ENCODE results near the gene SCRN1.

Gene SCRN1

DNA sequence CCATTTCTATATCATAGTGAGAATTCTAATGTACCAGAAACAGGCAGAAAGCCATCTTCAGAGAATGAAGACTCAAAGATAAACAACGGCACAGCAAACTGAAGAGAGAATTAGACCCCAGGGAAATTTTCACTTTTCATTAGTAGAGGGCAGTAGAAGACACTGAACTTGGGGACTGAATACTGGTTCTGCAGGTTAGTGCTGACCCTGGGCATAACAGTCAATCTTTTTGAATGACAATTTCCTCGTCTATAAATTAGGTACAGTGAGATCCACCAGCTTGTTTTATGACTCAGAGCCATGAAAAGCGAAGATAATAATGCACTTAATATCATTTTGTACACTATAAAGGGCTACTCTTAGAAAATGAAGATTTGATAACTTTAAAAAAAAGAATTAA is 23.2 kb upstream of the SCRN1 start:
- H3K4me3 ChIP-seq (ENCODE audit: low read depth, low read length), result no peak overlapping the region
- DNase-seq (ENCODE audit: low read depth), result no peak

DNA sequence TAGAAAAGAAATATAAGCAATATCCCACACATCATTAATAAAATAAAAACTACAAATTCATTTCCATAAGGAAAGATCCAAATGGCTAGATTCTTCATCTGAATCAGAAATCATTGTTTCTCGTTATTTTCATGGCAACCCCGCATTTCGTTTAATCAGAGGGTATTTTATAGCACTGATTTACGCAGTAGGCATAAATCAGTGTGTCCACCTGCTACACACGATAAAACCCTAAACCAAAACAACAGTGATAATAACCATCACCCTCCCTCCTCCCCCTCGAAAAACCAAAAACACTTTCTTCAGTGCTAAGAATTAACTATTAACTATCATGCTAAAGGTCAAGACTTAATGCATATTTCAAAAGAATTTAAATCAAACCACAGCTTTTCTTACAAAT is 20.4 kb upstream of the SCRN1 start:
- DNase-seq (ENCODE audit: low read depth), result no peak
- H3K4me3 ChIP-seq (ENCODE audit: low read depth, low read length), result no peak overlapping the region

DNA sequence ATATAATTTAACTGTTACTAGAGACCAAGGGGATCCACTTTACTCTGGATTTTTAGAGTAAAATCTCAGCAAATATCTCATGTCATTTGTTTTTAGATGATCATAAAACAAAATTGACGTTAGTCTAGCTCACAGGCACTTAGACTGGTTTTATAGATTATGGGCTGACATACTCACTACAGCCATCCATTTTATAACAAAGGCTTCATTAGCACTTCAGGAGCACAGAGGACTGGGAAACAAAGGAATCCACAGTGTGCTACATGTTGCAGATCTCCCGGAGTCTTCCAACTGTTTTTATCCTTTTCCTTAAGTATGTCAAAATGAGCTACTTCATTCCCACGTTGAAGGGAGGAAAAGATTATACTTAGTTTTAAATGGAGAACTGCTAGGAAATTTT is 15.9 kb upstream of the SCRN1 start:
- H3K4me3 ChIP-seq (ENCODE audit: low read depth, low read length), result no peak overlapping the region
- DNase-seq (ENCODE audit: low read depth), result no peak

DNA sequence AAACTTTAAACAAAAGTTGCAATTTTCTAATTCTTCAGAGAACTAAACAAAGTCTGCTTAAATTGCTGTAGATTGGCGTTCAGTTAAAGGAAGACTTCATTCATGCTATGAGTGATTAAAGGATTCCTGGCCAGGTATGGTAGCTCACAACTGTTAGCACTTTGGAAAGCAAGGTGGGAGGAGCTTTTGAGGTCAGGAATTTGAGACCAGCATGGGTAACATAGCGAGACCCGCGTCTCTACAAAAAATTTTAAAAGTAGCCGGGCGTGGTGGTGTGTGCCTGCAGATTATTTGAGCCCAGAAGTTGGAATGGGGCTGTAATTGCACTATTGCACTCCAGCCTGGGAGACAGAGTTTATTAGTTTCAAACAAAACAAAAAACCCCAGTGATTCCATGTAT is 13.5 kb upstream of the SCRN1 start:
- DNase-seq (ENCODE audit: low read depth), result no peak

DNA sequence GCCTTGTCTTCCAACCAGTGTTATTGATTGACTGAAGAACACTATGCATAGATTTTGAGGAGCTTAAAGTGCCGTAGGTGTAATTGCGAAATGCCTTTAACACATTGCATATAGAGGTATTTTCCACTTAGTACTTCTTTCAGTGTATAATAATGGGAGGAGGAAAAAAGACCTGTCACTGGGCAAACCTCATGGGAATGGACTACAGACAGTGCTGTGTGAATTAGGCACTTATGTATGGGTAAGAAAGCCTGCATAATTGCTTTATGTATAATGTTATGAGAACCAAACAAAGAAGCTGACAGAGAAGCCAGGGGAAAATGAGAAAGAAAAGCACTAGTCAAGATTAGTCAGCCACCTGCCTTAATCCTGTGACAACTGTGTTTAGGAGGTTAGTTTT is 12.4 kb upstream of the SCRN1 start:
- DNase-seq (ENCODE audit: low read depth), result no peak
- H3K4me3 ChIP-seq (ENCODE audit: low read depth, low read length), result no peak overlapping the region

More for the DNA sequence above, 13.5 kb upstream of the SCRN1 start:
- H3K4me3 ChIP-seq (ENCODE audit: low read depth, low read length), result no peak overlapping the region

DNA sequence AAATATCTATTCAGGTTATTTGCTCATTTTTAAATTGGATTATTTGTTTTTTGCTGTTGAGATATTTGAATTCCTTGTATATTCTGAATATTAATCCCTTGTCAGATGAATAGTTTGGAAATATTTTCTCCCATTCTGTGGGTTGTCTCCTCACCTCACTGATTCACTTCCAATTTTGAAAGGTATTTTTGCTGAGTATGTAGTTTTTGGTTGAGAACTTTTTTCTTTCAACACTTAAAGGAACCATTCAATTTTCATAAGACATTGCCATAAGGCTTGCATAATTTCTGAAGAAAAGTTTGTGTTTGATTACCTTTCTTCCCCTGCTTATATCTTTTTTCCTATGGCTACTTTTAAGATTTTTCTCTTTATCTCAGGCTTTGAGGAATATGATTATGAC is 8.9 kb upstream of the SCRN1 start:
- DNase-seq (ENCODE audit: low read depth), result no peak

DNA sequence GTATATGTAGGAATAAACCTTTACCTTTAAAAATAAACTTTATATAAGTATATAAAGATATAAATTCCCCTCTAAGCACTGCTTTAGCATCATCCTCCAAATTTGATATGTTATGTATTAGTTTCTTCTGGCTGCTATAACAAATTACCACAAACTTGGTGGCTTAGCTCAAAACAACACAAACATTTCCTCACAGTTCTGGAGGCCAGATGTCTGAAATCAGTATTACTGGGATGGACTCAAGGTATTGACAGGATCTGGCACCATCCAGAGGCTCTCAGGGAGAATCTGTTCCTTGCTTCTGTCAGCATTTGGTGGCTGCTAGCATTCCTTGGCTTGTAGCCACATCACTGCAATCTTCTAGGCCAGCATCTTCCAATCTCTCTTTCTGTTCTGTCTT is 6.7 kb upstream of the SCRN1 start:
- H3K4me3 ChIP-seq (ENCODE audit: low read depth, low read length), result no peak overlapping the region
- DNase-seq (ENCODE audit: low read depth), result no peak

More for the DNA sequence above, 8.9 kb upstream of the SCRN1 start:
- no peak overlapping the region for H3K4me3 ChIP-seq (ENCODE audit: low read depth, low read length)

DNA sequence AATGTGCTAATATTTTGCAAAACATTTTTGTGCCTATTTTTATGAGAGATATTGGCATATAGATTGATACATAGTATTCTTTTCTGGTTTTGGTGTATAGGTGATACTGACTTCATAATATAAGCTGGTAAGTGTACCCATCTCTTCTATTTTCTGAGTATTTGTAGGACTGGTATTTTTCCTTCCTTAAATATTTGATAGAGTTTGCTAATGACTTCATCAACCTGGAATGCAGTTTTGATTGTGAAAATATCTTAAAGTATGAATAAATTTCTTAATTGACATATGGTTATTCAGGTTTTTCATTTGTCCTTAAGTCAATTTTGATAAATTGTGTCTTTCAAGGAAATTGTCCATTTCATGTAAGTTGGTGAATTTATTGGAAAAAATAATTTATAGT is 6.1 kb upstream of the SCRN1 start:
- DNase-seq (ENCODE audit: low read depth), result no peak
- no peak overlapping the region for H3K4me3 ChIP-seq (ENCODE audit: low read depth, low read length)

DNA sequence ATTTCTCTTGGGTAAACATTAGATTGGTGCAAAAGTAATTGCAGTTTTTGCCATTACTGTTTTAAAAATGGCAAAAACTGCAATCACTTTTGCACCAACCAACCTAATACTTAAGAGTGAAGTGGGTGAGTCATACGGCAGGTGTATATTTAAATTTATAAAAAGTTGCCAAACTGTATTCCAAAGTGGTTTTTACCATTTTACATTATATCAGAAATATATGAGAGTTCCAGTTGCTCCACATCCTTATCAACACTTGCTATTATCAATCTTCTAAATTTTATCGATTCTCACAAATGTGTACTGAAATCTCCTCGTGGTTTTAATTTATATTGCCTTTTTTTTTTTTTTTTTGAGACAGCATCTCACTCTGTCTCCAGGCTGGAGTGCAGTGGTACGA is 3.5 kb upstream of the SCRN1 start:
- H3K4me3 ChIP-seq (ENCODE audit: low read depth, low read length), result no peak overlapping the region
- no peak for DNase-seq (ENCODE audit: low read depth)

DNA sequence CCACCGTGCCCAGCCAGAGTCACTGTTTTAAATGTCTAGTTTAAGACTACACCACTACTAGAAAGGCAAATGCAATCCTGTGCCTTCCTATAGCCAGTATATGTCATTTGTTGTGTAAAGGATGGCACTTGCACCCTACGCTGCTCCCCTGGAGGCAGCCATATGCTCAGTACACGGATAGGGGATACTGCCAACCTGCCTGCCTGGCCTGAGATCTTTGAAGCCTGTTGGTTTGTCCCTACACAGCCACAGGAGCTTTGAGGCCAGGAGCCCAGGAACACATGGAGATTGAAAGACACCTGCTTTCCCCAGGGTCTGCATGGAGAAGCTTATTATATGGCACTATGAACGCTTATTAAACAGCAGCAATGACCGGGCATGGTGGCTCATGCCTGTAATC is 2.3 kb upstream of the SCRN1 start:
- no peak overlapping the region for H3K4me3 ChIP-seq (ENCODE audit: low read depth, low read length)

DNA sequence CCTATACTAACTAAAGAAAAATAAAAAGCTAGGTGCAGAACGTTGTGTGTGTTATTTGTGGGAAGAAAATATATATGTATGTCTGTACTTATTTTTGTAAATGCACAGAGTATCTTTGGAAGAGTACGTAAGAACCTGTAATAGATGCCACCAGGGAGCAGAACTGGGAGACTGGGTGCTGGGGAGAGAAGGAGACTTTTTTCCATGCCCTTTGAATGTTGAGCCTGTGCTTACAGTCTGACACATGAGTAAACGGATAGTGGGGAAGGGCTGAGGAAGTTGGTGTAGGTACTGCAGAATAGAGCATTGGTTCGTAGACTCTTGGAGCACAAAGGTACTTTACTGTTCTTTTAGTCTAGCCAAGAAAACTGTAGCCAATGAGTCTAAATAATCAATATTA is 1.3 kb upstream of the SCRN1 start:
- no peak overlapping the region for H3K4me3 ChIP-seq (ENCODE audit: low read depth, low read length)
- no peak for DNase-seq (ENCODE audit: low read depth)

More for the DNA sequence above, 2.3 kb upstream of the SCRN1 start:
- no peak for DNase-seq (ENCODE audit: low read depth)

DNA sequence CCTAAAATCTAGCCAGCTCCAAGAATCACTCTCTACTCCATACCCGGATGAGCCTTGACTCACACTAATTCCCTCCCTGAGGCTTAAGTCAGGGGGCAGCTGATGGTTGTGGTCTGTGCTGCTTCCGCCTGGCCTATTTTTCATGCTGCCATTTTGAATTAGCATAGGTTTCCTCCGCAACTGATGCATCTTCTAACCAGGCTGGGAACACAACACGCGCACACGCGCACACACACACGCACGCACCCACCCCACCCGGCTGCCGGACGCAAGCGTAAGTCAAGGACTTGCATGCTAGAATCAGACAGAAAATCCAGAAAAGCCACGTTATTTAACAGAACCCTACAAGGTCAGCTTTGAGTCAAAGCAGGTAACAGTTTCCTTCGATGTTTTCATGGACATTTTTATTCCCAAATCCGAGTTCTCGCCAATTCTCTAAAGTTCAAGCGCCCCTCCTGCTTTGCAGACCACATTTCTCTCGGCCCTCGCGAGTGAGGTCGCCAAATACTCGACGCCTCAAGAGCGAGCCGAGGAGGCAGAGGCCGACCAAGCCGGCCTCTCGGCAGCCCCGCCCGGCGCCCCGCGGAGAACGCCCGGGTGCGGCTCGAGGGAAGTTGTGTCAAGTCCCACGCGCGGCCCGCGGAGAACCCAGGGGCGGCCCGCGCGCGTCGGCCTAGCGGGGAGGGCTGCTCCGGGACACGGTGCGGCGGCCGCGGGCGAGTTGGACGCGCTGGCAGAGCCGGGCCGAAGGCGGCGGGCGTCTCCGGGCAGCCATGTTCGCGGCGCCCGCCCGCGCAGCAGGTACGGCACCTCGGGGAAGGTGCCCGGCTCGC is 961 bp downstream of the SCRN1 start:
- peak; percentile 63 for DNase-seq (ENCODE audit: low read depth)

DNA sequence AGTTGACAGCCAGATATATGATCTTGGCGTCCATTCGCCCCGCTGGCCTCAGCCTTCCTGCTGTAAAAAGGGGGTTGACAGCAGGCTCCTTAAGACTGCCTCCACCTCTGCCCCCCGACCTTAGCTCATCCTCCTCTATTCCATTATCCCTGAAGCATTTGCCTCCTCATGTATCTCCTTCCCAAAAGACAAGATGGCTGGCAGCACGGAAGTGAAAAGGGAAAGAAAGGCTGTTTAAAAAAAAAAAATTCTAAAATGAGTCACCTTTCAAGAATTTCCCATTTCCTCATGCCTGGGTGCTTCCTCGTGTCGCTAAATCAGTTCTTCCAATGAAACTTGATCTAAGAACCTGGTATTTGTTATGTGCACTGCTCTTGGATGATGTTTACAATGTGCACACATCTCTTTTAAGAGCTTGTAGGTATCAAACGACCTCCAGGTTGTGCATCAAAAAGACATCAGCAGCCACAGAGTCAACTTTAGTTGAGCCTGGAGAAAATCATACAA is 1.7 kb downstream of the SCRN1 start:
- peak; percentile 58 for DNase-seq (ENCODE audit: low read depth)
- H3K4me3 ChIP-seq (ENCODE audit: low read depth, low read length), result peak overlapping the region; percentile 95

More for the DNA sequence above, 961 bp downstream of the SCRN1 start:
- H3K4me3 ChIP-seq (ENCODE audit: low read depth, low read length), result peak overlapping the region; percentile 95

DNA sequence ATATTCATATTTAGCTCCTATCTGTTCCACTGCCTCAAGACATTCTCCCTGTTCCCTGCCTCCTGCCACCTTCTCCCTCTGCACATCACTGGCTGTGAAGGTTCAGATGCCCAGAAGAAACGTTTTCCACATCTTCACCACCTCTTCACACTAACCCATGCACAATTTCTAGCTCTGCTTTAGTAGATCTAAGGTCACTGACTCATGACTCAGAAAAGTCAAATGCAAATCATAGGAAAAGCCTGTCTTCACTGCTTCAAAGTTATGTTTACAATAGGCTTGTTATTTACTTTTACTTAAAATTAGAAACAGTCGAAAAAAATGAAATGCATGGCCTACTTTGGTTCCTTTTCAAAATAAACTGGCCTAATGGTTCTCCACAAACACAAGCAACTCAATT is 2.5 kb downstream of the SCRN1 start:
- no peak for DNase-seq (ENCODE audit: low read depth)
- H3K4me3 ChIP-seq (ENCODE audit: low read depth, low read length), result no peak overlapping the region

DNA sequence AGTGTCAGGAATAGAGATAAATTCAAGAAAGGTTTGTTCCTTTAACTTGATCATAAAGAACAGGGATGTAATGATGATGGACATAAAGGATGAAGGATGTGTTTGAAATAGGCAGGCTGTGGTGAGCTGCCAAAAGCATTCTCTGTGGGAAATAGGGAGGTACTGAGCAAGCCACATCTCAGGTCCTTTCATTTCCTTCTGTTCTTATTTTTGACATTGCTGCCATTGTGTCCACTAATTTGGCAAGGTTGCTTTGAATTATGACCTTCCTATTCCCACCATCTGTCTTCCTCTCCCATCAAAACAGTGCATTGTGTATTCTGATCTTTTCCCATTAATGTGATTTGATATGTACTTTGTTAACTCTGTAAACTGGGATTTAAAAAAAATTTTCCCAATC is 9.4 kb downstream of the SCRN1 start:
- H3K4me3 ChIP-seq (ENCODE audit: low read depth, low read length), result no peak overlapping the region
- DNase-seq (ENCODE audit: low read depth), result no peak

DNA sequence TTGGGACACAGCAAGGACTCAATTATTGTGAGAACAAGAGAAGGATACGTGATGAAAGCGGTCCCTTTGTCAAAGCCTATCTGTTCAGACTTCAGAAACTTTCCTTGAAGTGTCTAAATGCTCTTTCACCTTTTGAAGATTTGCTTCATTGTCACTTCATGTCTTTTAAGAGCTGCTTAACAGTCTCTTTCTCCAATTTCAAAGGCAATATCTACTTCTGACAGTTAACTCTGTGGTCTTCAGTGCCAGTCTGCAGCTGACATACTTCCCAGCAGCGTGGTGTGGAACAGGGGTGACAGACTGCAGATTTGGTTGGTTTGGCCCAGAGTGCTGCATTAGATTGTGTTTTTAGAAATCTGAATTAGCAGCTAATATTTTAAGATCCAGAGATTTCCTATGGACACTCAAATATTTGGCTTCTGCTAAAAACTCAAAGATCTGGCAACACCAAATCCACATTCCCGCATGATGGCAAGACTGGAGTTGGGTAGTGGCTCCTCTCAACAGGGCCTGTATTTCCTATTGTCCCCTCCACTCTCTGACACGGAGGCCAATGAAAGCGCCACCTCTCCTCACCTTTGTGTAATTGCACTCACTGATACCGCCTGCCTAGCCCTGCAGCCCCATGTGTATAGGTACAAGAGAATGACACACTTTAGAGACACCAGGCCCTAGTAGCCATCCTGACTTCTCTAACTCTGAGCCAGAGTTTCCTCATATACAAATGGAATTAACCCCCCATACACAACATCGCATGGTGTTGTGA is 11.5 kb downstream of the SCRN1 start:
- no peak overlapping the region for H3K4me3 ChIP-seq (ENCODE audit: low read depth, low read length)
- DNase-seq (ENCODE audit: low read depth), result no peak

DNA sequence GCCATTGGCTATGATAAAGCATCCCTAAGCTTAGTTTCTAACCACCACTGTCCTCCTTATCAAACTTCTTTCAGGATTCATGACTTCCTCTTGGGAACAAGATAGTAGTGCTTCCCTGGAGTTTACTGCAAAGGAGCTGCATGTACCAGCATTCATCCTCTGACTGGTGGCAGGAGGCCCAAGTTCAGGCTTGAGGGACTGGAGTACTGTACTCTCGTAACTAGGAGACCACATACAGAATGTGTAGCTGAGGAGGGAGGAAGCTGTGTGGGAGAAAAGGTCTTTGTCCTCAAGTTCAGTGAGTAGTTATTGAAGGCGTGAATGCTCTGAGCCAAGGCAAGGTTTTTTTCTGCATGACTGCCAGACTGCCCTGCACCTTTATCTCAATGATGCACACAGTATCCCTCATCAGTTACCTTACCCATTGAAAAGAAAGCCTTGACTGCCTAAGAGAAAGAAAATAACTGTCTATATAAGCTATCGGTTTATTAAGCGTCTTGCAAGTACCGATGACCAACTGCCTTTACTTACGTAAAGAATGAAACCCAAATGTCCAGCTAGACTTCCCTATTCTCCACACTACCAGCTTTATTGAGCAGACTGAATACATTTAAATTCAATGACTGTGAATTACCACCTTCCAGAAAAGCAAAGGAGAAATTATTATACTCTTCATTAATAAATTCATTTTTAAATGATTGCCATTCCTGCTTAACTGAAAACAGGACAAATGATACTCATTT is 12.8 kb downstream of the SCRN1 start:
- DNase-seq (ENCODE audit: low read depth), result no peak
- H3K4me3 ChIP-seq (ENCODE audit: low read depth, low read length), result no peak overlapping the region

DNA sequence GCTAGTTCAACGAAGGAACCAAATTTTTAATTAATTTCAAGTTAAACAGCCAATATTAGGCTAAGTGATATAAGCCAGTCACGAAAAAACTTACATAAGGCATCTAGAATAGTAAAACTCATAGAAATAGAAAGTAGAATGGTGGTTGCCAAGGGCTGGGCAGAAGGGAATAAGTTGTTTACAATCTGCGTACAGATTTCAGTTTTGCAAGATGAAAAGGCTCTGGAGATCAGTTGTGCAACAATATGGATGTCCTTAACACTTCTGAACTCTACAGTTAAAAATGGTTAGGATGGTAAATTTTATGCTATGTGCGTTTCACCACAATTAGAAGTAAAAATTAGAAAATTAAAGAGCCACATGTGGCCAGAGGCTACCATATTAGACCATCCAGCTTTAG is 13.3 kb downstream of the SCRN1 start:
- no peak overlapping the region for H3K4me3 ChIP-seq (ENCODE audit: low read depth, low read length)
- no peak for DNase-seq (ENCODE audit: low read depth)

DNA sequence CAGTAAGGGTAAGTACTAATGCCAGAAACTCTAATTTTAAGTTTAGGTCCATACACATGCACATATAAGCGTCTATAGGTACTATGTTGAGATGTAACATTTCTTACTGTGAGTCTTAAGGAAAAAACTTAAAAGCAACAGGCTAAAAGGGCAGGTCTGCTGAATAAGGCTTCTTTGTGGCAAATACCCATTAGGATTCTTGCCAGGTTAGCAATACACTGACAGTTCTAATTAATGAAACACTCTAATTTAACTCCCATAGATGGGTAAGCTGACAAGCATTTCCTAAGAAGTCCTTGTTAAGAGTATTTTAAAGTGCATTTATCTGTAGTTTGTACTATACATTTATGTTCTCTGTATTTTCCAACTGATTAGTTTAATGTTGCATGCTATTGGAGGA is 14.0 kb downstream of the SCRN1 start:
- no peak for DNase-seq (ENCODE audit: low read depth)
- H3K4me3 ChIP-seq (ENCODE audit: low read depth, low read length), result no peak overlapping the region

DNA sequence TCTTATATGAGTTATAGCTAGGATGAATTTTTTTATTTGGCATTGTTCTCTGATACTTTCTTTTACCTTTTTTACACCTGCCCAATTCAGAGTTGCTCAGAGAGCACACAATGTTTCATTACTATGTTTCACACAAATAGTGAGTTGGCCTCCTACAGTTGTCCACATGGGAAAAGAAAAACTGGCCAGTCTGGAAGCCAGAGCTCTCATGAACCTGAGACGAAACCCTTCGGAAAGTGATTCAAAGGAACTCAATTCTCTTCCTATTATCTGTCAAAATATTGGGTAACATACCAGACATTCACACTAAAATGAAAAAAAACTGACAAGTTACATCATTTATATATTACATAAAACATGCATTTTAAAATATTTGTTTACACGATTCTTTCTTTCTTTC is 15.3 kb downstream of the SCRN1 start:
- DNase-seq (ENCODE audit: low read depth), result no peak
- H3K4me3 ChIP-seq (ENCODE audit: low read depth, low read length), result no peak overlapping the region

Measured in skeletal muscle cell (primary cell).